K562 (cell line): ENCODE data around the gene CHST14. TPM values are rescaled to one million over a fixed set of nuclear protein-coding genes. Genes with fewer than 3 reads are reported as not detected.

ENCODE experiments used
- ATAC-seq: fragments of 200-7000 bp; cut with Tn5 transposase; 3 replicates; pipeline ENCODE4 v1.9.1; 2020; ENCODE audit warnings: moderate library complexity
- BruUV-seq: library from RNA; stranded (reverse); fragments of 400-500 nt; replicated peaks from 2 replicates; lab custom pipeline; 2021; lab: Mats Ljungman, UMichigan
- CTCF ChIA-PET: fragments of 300-600 bp; formaldehyde crosslinking; extraction: SDS; loops from one replicate; lab custom pipeline; 2021; ENCODE audit warnings: low intra/inter-chr PET ratio; lab: Yijun Ruan, JAX
- POLR2A ChIA-PET: fragments of 300-600, 350-650 bp; sonication (Branson Sonifier 250); formaldehyde crosslinking; extraction: SDS; loops from one replicate; lab custom pipeline; 2021; ENCODE audit warnings: antibody characterized with exemption, inconsistent platforms; lab: Yijun Ruan, JAX
- DNase-seq, 4 experiments: peaks; one replicate each; pipeline versions ENCODE4 v3.0.0 to v3.0.0-alpha.2; 2011 to 2018; ENCODE audit warnings: low spot score in 3 of 4, mixed read lengths in 3 of 4; ENCODE audit errors: extremely low read depth in 1 of 4
- FAIRE-seq: peaks from 2 replicates; lab custom pipeline; 2011; peaks lifted over from hg19 to GRCh38; lab: Jason Lieb, UNC
- H2AFZ ChIP-seq: 2 replicates; pipeline ENCODE4 v1.6.0; 2011; ENCODE audit warnings: low read depth, low read length, control low read depth, inconsistent platforms
- H3K27ac ChIP-seq: fragments of 200-600 bp; 3 replicates; pipeline ENCODE4 v1.8.0; 2011; ENCODE audit warnings: low read depth, mild to moderate bottlenecking, control low read depth, inconsistent platforms, low read length, moderate library complexity, mixed read lengths; ENCODE audit errors: extremely low read depth
- H3K27me3 ChIP-seq, 2 experiments: fragments of 300-600 bp in 1 of 2; 2 replicates in 1 of 2; 3 replicates in 1 of 2; pipeline versions ENCODE4 v1.6.0 to v1.8.0; 2011; ENCODE audit warnings: inconsistent platforms in 2 of 2, low read length in 2 of 2, mild to moderate bottlenecking in 1 of 2, mixed read lengths in 1 of 2, moderate library complexity in 1 of 2; ENCODE audit not compliant: control insufficient read depth in 2 of 2, insufficient read depth in 2 of 2
- H3K36me3 ChIP-seq: fragments of 300-600 bp; 3 replicates; pipeline ENCODE4 v1.8.0; 2011; ENCODE audit warnings: mild to moderate bottlenecking, low read length, inconsistent platforms; ENCODE audit not compliant: control insufficient read depth, insufficient read depth
- H3K4me1 ChIP-seq, 2 experiments: fragments of 200-600 bp in 1 of 2; replicated peaks in 1 of 2; 2 replicates in 1 of 2; 3 replicates in 1 of 2; pipeline versions ENCODE4 v1.5.1 to v1.8.0; 2011; ENCODE audit warnings: inconsistent platforms in 2 of 2, low read length in 2 of 2, mild to moderate bottlenecking in 1 of 2, mixed read lengths in 1 of 2, moderate library complexity in 1 of 2; ENCODE audit not compliant: control insufficient read depth in 2 of 2, insufficient read depth in 2 of 2
- H3K4me2 ChIP-seq: 2 replicates; pipeline ENCODE4 v1.6.1; 2011; ENCODE audit warnings: low read length, control low read depth, inconsistent platforms, mixed read lengths; ENCODE audit not compliant: insufficient read depth
- H3K4me3 ChIP-seq: fragments of 200-600 bp; sonication (generic), shearing (Covaris generic); 2 replicates; pipeline ENCODE4 v1.5.1; 2016; ENCODE audit warnings: control low read depth, inconsistent platforms
- H3K79me2 ChIP-seq: fragments of 200-600 bp; 3 replicates; pipeline ENCODE4 v1.8.0; 2011; ENCODE audit warnings: low read length, inconsistent platforms; ENCODE audit not compliant: control insufficient read depth, insufficient read depth
- H3K9ac ChIP-seq, 2 experiments: 2 replicates each; pipeline versions ENCODE4 v1.6.0 to v1.6.1; 2011; ENCODE audit warnings: low read depth in 2 of 2, low read length in 2 of 2, control low read depth in 1 of 2, inconsistent platforms in 1 of 2, mild to moderate bottlenecking in 1 of 2, mixed read lengths in 1 of 2; ENCODE audit not compliant: insufficient read depth in 1 of 2
- H3K9me1 ChIP-seq: one replicate; pipeline ENCODE4 v1.6.0; 2011; ENCODE audit warnings: inconsistent platforms, mild to moderate bottlenecking, low read length, moderate library complexity; ENCODE audit not compliant: control insufficient read depth, insufficient read depth
- H3K9me3 ChIP-seq: replicated peaks from 2 replicates; pipeline ENCODE4 v1.5.1; 2011; ENCODE audit warnings: low read depth, low read length, inconsistent platforms; ENCODE audit not compliant: control insufficient read depth, insufficient read depth
- H4K20me1 ChIP-seq: replicated peaks from 2 replicates; pipeline ENCODE4 v1.6.1; 2011; ENCODE audit warnings: low read length, inconsistent platforms, mixed read lengths; ENCODE audit not compliant: control insufficient read depth, insufficient read depth
- L3MBTL2 ChIP-seq: fragments of 450-650 bp; IDR thresholded peaks from 2 replicates; pipeline ENCODE4 v1.6.1; 2016; ENCODE audit warnings: mild to moderate bottlenecking, moderate library complexity
- LCOR ChIP-seq: sonication (generic); formaldehyde crosslinking; IDR thresholded peaks from 2 replicates; pipeline ENCODE4 v1.8.0; 2022; ENCODE audit warnings: mild to moderate bottlenecking, missing genetic modification reagents
- NR3C1 ChIP-seq: sonication (generic); formaldehyde crosslinking; IDR thresholded peaks from 2 replicates; pipeline ENCODE4 v1.8.1; 2022; ENCODE audit warnings: missing genetic modification reagents
- PBX2 ChIP-seq, 2 experiments: IDR thresholded peaks in 1 of 2; conservative IDR thresholded peaks in 1 of 2; 2 replicates each; pipeline ENCODE4 v1.6.1; 2016; ENCODE audit warnings: low read depth in 2 of 2, mild to moderate bottlenecking in 1 of 2, missing compliant biosample characterization in 1 of 2, missing genetic modification characterization in 1 of 2, moderate library complexity in 1 of 2
- RERE ChIP-seq: sonication (generic); formaldehyde crosslinking; IDR thresholded peaks from 2 replicates; pipeline ENCODE4 v1.8.0; 2023; ENCODE audit warnings: missing genetic modification reagents, mild to moderate bottlenecking, borderline replicate concordance
- SRSF9 ChIP-seq: fragments of 200-400 bp; formaldehyde crosslinking; IDR thresholded peaks from 2 replicates; pipeline ENCODE4 v1.6.1; 2017; ENCODE audit warnings: low read depth, low read length, borderline replicate concordance
- ZKSCAN3 ChIP-seq: fragments of 250-450 bp; sonication (Bioruptor Pico); IDR thresholded peaks from 2 replicates; pipeline ENCODE4 v1.4.0; 2020
- ZZZ3 ChIP-seq: fragments of 450-650 bp; IDR thresholded peaks from 2 replicates; pipeline ENCODE4 v1.6.1; 2016; ENCODE audit warnings: antibody characterized with exemption, mild to moderate bottlenecking, moderate library complexity
- WGBS: fragments of 100-300 bp; shearing (Covaris generic); methylation state at CpG from one replicate; pipeline ENCODE4 v1.1.6; 2016; ENCODE audit warnings: low coverage, mixed read lengths; ENCODE audit not compliant: insufficient coverage; ENCODE audit errors: missing lambda C conversion rate; 5-methylcytosine and 5-hydroxymethylcytosine counted together
- in situ Hi-C: fragments of 300-500 bp; cut with MboI; formaldehyde crosslinking; loops from 4 replicates; pipeline ENCODE4 v1.15.0; 2018; ENCODE audit warnings: inconsistent platforms, mixed read lengths
- intact Hi-C: fragments of 100-400 bp; cut with micrococcal nuclease; formaldehyde crosslinking; loops from 2 replicates; pipeline ENCODE4 v1.14.2; 2022
- polyA plus RNA-seq, 8 experiments: library from polyadenylated mRNA; depleted of rRNA in 4 of 8; stranded (reverse) in 5 of 8; unstranded in 3 of 8; fragments of >200 nt; fragmentation: Nextera tagmentation in 2 of 8; fragmentation: Illumina TruSeq in 1 of 8; extraction: Ambion mirVana in 2 of 8; extraction: Trizol in 1 of 8; gene quantifications; 2 replicates each; pipeline versions ENCODE4 v1.2.1 to v1.2.3, GENCODE V29; 2011 to 2014; ENCODE audit warnings: inconsistent platforms in 1 of 8, missing spikeins in 1 of 8
- total RNA-seq, 7 experiments: library from RNA; depleted of rRNA in 6 of 7; stranded (reverse); fragments of >200 nt in 6 of 7; fragmentation: Illumina TruSeq in 2 of 7; extraction: Trizol in 2 of 7; gene quantifications; 2 replicates each; pipeline versions ENCODE4 v1.2.1 to v1.2.3, GENCODE V29; 2011 to 2021; ENCODE audit warnings: low replicate concordance in 1 of 7

Gene CHST14
- total and polyA plus RNA-seq, 9 of the 15 experiments (the other 6 are each of a cell fraction or from before 2014, with no cell fraction given) = 1.6 to 12.1 (median 4.5) TPM

GRCh38 chr15:40439960-40440742, 30.6 kb upstream of the CHST14 start (continued):
- TF ChIP-seq PBX2 (CRISPR knock-in tag; IDR thresholded peaks at IDR 0.05; ENCODE audit: low read depth) (no peak), PBX2 (tag; conservative IDR thresholded peaks at IDR 0.05; ENCODE audit: low read depth) (0 out of 2 replicates have a peak, but pooled peaks have one; percentile 39)

- WGBS = 0% methylated on average over 27 of the region's 119 CpGs
- TF ChIP-seq RERE (CRISPR knock-in tag) (no peak), SRSF9 (no peak), L3MBTL2 (peak; percentile 18; the same call in 1 of the 2 replicates), LCOR (no peak), ZKSCAN3 (CRISPR knock-in tag) (no peak), NR3C1 (CRISPR knock-in tag) (no peak), ZZZ3 (no peak)
These were observed 29.8 kb upstream of the CHST14 start, which contains the start of gene BAHD1 for GRCh38 chr15:40440743-40441564. BAHD1 (plus strand) TSS chr15:40440953; CDS start chr15:40458465, 17,512 bp downstream.

More at GRCh38 chr15:40440743-40441564, 29.8 kb upstream of the CHST14 start, which contains the start of gene BAHD1:
- H3K4me2 ChIP-seq = peak within 1 kb of the TSS; percentile 85
- no TSS peak for BruUV-seq
- in situ Hi-C loops (no loop called here), intact Hi-C loops (loop anchor here (2.0 to 5.0 kb wide), 2 partner anchors 30 to 66 kb away; partner anchors contain the start of gene CHST14)
- FAIRE-seq (peak; percentile 87), DNase-seq (peak; percentile 97 to 100 (median 98)), ATAC-seq (peak; percentile 83)
- peak within 1 kb of the TSS; percentile 81 to 95 for H3K9ac ChIP-seq
- H3K79me2 ChIP-seq = peaks cover 74% of the 10 kb centered on the region
- no peaks in the 10 kb centered on the region for H3K27me3 ChIP-seq
- H3K27ac ChIP-seq = peak within 1 kb of the TSS; percentile 85
- ChIA-PET POLR2A (interaction anchor here (0.6 to 8.4 kb wide), 6 partner anchors 12 to 749 kb away, joined by 3 to 89 read pairs (median 4); no protein-coding TSS in a partner anchor), CTCF (interaction anchor here (0.7 kb wide), 1 partner anchor 896 kb away, joined by 4 read pairs; no protein-coding TSS in a partner anchor)
- H3K4me1 ChIP-seq = peaks cover 53 to 69% of the 10 kb centered on the region in 2 experiments
- H3K9me3 ChIP-seq = no peaks in the 10 kb centered on the region
- peak within 1 kb of the TSS; percentile 80 for H3K4me3 ChIP-seq
- H2AFZ ChIP-seq = peak within 1 kb of the TSS; percentile 85
- peaks cover 29% of the 10 kb centered on the region for H4K20me1 ChIP-seq
- peaks cover 4% of the 10 kb centered on the region for H3K9me1 ChIP-seq
- peaks cover 21% of the 10 kb centered on the region; the same call in 2 of the 3 replicates for H3K36me3 ChIP-seq
